Left colon (tissue), 2 donors: Measurements from ENCODE around the gene RIMS3. TPM values are rescaled to one million over a fixed set of nuclear protein-coding genes. Genes with fewer than 3 reads are reported as not detected.
"Not testable (repeated sequence)": the region's sequence is repeated elsewhere in the genome, so short reads cannot be mapped to it uniquely, and the experiment has no call there.

Experiments used
- ATAC-seq: fragments of 200-7000 bp; cut with Tn5 transposase; one replicate; pipeline ENCODE4 v1.9.1; 2020; ENCODE audit warnings: mild to moderate bottlenecking, moderate library complexity
- DNase-seq, 2 donors: peaks; one replicate each; pipeline ENCODE4 v3.0.0-alpha.2; 2020
- intact Hi-C, 2 donors: fragments of 100-400 bp; cut with DNase I in 1 of 2; cut with micrococcal nuclease in 1 of 2; formaldehyde crosslinking; loops; one replicate each; pipeline versions ENCODE4 v1.11.2 to v1.14.0; 2022; cut with DNase I, micrococcal nuclease
- total RNA-seq, 2 donors: library from RNA; stranded (reverse); fragmentation: NEBNext Ultra II Directional; extraction: Animal tissue kit (Norgen Biotek cat#: 25700); gene quantifications; one replicate each; pipeline ENCODE4 v1.2.1, GENCODE V29; 2021
- donor health status: DM: no; HTN: no; CAD: no.
- donor health status: DM: yes; HTN: yes; CAD: no.

The RIMS3 gene
- total RNA-seq, 2 donors from 2014 or later, result 6.4 to 15.6 TPM

DNA sequence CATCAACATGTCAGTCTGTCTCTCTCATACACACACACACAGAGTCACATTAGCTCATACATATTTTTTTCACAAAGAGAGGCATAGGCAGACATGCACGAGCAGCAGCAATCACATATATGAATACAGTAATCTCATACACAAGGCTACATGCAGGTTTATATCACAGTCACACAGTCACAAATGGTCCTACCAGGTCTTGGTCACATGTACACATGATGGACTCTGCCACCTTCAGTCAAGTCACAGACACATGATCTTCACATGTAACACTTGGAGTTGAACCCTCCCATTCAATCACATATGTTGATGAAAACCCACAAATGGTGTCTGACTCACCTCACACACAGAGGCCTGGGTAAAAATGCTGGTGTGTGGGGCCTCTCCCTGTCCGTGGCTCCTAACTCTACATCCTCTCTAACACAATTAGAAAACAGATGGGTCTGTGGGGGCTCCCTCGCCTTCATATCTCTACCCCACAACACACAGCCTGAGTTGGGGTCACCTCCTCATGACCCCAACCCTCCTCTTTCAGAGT lies 27.9 kb downstream of the RIMS3 start:
- no peak for DNase-seq
- intact Hi-C loops, result no loop called here
- no peak for ATAC-seq

DNA sequence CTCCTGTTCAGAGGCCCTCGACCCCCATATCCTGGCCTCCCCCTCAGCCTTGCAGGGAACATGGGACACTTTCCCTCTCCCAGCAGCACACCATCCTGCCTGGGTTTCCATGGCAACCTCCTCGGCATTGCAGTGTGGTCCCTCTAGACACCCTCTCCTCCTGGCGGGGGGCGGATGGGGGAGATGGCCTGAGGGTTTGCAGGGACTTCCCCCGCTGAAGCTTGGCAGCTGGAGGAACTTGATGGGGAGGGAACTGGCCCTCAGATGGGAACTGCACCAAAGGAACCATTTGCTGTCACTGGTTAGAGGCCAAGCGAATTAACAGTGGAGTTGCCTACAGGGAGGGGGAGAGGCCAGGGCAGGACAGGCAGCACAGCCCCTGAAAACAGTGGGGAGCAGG lies 28.7 kb downstream of the RIMS3 start:
- DNase-seq (peak in 1 of 2 donors; percentile 16), ATAC-seq (no peak)
- intact Hi-C loops, result no loop called here

DNA sequence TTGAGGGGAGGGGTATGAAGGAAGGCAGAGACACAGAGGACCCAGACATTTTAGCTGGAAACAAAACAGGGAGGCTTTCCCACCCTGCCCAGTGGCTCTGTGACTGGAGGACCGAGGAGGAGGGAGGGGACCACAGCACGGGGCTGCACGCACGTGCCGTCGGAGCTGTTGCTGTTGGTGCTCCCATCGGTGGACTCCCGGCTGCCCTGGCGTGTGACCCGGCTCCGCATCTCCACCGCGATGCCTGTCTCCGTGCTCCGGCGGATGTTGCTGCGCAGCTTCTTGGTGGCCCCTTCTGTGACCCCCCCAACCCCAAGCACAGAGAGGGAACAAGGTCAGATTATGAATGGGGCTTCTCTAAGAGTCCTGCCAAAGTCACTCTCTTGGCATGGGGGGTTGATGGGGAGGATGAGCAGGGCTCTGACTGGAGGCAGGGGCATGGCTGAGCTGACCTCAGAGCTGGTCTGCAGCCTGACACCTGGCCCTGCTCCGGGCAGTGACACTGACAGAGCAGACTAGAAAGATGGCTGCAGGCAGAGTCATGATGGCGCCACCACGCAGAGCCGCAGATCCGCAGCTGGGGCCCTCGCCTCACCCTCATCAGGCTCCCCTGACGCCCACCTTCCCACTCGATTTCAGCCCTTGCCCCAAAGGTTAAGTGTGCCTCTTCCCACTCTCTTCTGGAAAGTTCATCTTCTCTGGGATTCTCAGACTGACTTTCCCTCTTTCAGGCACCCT lies 29.6 kb downstream of the RIMS3 start:
- ATAC-seq (no peak), DNase-seq (peak in 1 of 2 donors; percentile 22)
- intact Hi-C loops, result no loop called here

DNA sequence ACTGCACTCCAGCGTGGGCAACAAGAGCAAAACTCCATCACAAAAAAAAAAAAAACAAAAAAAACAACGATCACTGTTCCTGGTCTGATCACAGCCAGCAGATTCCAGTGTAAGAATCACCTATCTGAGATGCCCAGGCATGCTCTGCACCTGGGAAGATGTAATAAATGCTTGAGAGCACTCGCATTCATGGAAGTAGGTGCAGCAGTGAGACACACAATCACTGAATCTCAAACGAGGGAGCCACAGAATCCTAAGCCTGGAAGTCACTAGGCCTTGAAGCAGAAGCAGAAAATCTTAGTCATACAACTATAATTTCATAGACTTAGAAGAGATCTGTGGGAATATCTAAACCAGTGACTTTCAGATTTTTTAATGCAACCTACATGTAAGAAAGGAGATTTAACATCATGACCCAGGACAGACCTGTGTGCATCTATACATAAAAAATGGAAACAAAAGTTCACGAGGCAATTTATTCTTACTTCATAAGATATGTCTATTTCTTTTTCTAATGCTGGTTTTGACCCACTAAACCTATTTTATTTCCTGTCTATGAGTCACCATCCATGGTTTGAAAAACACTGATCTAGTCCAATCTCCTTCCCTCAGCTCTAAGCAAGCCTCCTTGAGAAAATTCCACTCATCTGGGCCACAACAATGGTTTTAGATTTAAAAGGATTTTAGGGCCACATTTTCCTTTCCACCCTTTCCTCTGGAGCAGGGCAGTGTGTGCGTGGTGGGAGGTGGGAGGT lies 30.4 kb downstream of the RIMS3 start:
- intact Hi-C loops, result no loop called here

DNA sequence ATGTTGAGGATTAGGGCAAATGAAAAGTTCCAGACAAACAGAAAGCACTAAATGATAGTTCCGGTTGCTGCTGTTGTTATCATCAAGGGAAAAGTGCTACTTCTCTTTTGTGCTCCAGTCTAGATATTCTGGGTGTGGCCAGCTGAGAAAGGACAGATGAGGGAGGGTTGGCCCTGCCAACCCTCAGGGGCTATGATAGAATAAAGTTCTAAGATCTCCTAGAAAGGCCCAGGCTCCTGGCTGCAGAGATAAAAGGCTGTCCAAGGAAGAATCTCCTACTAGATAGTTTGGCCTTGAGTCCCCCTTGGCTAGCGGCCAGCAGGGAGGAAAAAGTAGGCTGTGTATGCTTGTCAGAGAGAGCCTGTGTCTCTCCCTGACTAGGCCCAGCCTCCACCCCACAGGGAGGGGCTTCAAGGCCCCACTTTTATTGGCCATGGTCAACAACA lies 31.5 kb downstream of the RIMS3 start:
- ATAC-seq (peak; percentile 74), DNase-seq (peak; percentile 22 to 62)
- intact Hi-C loops, result no loop called here

More for the DNA sequence above, 30.4 kb downstream of the RIMS3 start:
- no peak for DNase-seq
- ATAC-seq, result no peak

DNA sequence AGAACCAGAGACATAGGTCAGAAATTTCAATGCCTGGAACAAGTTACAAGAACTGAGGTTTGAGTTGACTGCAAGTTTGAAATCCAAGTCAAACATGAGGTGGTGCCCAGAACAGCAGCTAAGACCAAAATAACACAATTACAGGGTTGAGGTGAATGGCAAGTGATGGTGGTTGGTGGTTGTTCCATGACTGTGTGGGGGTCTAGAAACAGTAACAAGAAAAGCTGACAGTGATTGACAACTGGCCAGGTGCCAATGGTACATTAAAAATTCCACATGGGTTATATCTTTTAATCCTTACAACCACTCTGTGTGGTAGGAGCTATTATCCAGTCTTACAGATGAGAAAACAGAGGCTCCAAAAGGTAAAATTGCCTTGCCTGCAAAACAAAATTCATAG lies 32.0 kb downstream of the RIMS3 start:
- ATAC-seq (no peak), DNase-seq (peak in 1 of 2 donors; percentile 3)
- intact Hi-C loops, result no loop called here

DNA sequence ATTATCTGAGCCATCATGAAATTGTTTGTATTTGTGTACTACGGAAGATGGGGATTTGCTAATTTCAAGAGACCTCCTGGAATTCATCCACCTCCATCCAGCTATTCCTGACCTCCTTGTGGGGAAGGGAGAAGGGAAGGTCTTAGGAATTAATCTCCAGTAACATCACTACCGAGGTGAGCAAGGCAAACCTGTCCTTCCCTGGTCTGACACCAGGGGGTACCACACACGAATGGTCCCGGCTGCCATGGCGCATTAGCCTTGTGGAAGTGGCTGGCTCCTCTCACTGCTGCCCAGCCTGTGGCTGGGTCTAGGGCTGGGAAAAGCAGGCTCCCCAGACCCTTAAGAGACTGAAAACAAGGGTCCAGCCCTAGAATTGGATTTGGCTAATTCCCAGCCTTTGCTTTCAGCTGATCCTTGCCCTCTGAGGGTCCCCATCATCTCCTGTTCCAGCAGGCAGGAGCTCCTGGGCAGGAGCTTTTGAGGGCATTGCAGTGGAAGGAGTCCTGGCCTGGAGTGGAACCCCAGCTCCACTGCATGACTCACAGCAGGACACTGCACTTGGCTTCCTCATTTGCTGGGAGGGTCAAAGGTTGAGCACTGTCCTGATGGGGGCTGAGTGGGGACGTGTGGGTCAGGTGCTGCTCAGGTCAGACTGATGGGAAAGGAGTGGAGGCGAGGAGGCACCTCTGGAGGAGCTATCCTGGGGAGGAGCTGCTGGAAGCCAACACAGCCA lies 34.8 kb downstream of the RIMS3 start:
- no peak for DNase-seq
- ATAC-seq, result peak; percentile 26
- intact Hi-C loops, result no loop called here

DNA sequence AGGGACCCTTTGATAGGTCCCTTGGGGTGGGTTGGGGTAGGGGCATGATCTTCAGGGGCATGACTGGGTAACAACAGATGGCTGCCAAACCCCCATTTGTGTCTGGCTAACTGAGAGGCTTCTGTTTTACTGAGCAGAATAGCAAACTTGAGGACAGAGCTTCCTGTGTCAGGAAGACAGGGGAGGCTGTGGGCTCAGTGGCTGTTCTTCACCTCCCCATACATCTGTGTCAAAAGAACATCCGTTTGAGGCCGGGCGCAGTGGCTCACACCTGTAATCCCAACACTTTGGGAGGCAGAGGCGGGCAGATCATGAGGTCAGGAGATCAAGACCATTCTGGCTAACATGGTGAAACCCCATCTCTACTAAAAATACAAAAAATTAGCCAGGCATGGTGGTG lies 35.9 kb downstream of the RIMS3 start:
- ATAC-seq, DNase-seq: not testable (repeated sequence)
- intact Hi-C loops, result loop anchor here in 1 of 2 donors (10.0 kb wide), 1 partner anchor 325 kb away; no protein-coding TSS in a partner anchor

DNA sequence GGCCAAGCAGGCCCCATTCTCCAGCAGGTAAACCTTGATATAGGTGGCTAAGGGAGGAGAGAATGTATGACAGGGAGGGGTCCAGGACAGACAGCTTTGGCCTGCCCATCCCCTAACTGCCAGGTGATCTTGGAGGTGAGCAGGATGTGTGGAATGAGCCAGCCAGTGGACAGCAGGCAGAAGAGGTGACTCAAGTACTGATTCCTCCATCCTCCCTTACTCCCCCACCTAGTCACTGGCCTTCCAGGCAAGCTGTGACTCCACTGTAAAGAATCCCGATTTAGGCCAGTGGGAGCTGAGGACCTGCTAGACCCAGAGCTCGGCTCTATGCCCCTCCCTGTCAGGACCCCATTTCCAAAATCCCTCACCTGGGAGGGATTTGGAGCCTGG lies 36.6 kb downstream of the RIMS3 start:
- intact Hi-C loops, result loop anchor here in 1 of 2 donors (10.0 kb wide), 1 partner anchor 326 kb away; no protein-coding TSS in a partner anchor
- ATAC-seq (peak; percentile 57), DNase-seq (no peak)

DNA sequence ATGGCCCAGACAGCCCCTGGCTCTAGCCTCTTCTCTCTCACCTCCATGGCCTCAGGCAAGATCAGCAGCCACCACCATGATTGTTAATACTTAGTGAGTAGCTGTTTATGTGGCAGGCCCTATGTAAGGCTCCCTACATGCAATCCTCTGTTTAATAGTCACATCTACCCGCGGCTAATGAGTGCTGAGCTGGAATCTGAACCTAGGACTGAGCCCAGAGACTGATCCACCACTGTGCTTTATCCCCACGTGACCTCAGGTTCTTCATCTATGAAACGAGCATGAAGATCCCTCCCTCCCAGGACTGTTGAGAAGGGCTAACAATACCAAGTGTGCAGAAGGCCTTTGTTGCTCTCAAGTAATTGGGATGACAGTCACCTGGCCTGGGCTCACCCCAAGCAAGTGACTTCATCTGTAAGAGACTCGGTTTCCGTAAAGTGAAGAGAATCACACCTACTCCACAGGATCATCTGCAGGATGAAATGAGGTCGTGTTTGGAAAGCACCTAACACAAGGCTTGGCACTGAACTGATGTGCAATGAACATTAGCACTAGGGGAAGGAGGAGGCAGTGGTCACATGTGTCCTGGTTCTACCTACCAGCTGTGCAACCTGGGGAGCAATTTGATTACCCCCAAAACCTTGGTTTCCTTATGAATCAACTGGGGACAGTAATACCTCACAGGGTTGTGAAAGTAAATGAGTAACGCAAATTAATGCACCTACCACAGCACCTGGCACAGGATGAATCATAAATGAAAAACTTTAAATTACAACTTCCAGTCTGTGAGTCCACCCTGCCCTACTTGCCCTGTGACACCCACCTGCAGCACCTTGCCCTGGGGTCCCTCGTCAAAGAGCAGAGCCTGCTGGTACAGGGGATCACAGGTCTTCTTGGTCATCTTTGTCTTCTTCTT lies 37.2 kb downstream of the RIMS3 start:
- intact Hi-C loops, result loop anchor here in 1 of 2 donors (10.0 kb wide), 1 partner anchor 327 kb away; no protein-coding TSS in a partner anchor
- ATAC-seq (peak; percentile 76), DNase-seq (peak in 1 of 2 donors; percentile 55)

DNA sequence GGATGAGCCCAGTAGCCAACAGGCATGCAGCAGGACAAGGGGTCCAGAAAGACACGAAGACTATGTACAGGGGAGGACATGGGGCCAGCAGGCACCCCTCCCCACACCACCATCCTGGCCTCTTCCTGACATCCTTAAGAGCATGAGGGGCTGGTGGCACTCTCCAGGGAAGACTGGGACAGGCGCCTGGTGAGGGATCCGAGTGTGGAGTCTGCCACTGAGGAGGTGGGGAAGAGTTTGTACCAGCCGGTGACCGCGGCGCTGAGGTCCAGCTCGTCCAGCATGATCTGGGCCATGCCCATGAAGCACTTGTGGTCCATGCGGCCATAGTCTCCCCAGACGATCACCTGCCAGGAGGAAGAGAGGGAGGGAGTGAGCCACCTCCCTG lies 39.1 kb downstream of the RIMS3 start:
- intact Hi-C loops, result loop anchor here in 1 of 2 donors (10.0 kb wide), 1 partner anchor 328 kb away; no protein-coding TSS in a partner anchor
- no peak for DNase-seq

DNA sequence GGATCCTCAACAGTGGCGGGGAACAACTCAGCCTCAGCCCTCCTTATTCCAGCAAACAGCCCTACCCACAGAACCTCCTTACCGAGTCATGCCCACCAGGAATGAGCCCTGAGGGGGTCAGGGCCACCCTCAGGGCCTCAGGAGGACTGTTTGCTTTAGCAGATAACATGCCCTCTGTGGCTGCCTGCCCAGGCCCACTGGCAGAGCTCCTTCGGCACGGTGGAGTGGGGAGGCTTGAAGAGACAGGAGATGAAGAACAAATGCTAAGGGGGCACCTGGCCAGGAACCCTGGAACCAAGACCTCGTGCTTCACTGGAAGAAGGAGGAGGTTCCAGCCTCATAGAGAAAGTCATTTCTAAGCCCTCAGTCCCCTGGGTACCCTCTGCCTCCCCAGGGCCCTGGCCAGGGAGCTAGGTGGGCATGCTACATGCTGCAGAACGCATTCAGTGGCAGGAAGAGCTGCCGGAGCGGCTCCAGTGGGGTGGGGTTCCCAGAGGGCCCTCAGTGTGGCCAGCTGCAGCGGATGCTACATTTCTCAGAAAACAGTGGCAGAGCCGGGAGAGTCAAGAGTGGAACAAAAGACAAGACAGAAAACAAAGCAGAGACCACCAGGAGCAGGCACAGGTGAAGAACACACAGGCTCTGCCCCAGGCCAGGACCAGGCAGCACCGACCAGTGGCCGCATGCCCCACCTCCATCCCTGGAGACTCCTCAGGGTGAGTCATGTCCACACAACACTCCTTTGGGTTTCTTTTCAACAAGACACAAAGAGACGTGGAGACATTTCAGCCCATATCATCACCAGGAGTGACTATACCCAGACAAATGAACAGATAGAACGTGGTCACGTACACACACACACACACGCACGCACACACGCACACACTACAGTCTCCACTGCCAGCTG lies 39.8 kb downstream of the RIMS3 start:
- ATAC-seq (no peak), DNase-seq (no peak)
- intact Hi-C loops, result loop anchor here in 1 of 2 donors (10.0 kb wide), 1 partner anchor 329 kb away; no protein-coding TSS in a partner anchor

More for the DNA sequence above, 39.1 kb downstream of the RIMS3 start:
- ATAC-seq, result no peak

DNA sequence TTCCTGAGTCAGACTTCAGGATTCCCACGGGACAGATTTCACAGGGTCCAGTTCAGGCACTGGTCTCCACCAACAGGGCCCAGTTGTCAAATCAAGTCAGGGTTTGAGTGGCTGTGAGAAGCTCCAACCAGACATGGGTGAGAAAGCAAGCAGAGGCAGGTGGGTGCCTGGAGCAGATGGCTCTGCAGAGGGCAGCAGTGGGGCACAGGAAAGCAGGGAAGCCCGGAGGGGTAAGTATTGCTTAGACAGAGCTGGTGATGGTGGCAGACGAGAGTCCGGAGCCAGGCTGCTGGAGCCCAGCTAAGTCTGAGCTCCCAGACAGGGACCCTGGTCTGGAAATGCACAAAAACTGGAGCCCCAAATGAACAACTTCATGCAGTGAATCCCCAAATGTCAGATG lies 40.4 kb downstream of the RIMS3 start:
- intact Hi-C loops, result loop anchor here in 1 of 2 donors (10.0 kb wide), 1 partner anchor 330 kb away; no protein-coding TSS in a partner anchor
- peak in 1 of 2 donors; percentile 66 for DNase-seq
- peak; percentile 58 for ATAC-seq

DNA sequence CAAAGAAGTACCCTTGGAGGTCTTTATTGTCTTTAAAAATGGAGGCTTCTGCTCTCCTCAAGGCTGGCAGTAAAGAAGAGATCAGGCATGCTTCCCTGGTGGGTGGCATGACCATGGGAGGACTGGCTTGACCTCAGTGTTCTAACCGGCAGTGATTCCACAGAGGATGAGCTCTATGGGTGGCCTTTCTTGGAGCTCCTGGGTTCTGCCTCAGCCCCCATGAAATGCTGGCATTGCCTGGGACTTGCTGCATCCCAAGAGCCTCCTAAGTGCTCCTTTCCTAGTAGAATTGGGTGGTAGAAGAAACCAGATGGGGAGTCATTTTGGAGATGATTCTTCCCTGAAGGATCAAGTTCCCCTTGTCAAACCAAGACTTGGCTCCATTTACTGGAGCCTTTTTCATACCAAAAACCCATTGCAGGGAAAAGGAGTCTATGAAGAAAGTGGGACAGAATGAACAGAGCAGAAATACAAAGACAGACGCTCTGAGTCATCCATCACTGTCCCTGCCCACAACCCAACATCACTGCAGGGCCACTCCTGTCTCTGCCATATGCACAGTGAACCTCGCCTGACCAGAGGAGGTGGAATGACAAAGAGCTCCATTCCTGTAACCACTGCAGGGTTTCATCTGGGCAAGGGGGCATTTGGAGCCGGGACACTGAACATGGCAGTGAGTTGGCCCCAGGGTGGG lies 42.4 kb downstream of the RIMS3 start:
- DNase-seq (no peak), ATAC-seq (no peak)
- intact Hi-C loops, result loop anchor here in 1 of 2 donors (10.0 kb wide), 1 partner anchor 332 kb away; no protein-coding TSS in a partner anchor

DNA sequence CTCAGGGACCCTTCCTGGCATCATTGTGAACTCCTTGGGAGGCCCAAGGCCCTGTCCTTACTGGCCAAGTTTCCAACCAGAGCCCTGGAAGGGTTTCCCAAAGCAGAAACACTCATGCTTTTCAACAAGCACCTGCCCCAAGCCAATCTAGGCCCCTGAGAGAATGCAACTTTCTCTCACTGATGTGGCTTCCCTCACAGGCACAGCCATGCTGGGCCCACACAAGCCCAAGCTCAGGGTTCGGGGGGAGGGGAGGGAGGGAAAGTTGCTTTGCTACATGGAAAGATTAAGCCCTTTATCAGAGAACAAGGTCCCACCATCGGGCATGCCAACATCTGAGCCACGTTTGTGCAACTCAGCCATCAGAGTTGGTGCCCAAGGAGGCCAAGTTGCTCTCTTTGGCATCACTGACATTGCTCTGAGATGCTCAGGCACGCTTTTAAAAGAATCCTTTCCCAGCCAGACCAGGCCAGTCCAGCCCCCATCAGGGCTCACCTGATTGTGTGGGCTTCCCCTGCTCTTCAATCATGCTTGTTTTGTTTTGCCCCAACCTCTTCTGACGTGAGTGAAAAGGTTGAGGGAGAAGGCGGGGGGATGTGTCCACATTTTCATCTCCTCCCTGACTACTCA lies 43.5 kb downstream of the RIMS3 start:
- ATAC-seq (no peak), DNase-seq (no peak)
- intact Hi-C loops, result loop anchor here in 1 of 2 donors (10.0 kb wide), 1 partner anchor 333 kb away; no protein-coding TSS in a partner anchor
